OCI-LY7 (cell line): ENCODE results near the gene ACR. TPM values are rescaled to one million over a fixed set of nuclear protein-coding genes. Genes with fewer than 3 reads are reported as not detected.

Experiments
- BruUV-seq: library from RNA; stranded (reverse); fragments of 400-500 nt; replicated peaks from 2 replicates; lab custom pipeline; 2021; lab: Mats Ljungman, UMichigan
- CTCF ChIA-PET: fragments of 300-600 bp; sonication (Branson Sonifier 250); formaldehyde crosslinking; loops from one replicate; lab custom pipeline; 2022; ENCODE audit warnings: antibody characterized with exemption; ENCODE audit not compliant: unreplicated experiment; lab: Charles Lee
- POLR2A ChIA-PET: fragments of 300-600 bp; sonication (Branson Sonifier 250); formaldehyde crosslinking; loops from one replicate; lab custom pipeline; 2022; ENCODE audit warnings: antibody characterized with exemption; lab: Charles Lee
- DNase-seq: peaks from one replicate; pipeline ENCODE4 v3.0.0-alpha.2; 2015; ENCODE audit warnings: low spot score
- H2AFZ ChIP-seq: fragments of 200-600 bp; sonication (generic), shearing (Covaris generic); 2 replicates; pipeline ENCODE4 v1.6.1; 2014; ENCODE audit warnings: mild to moderate bottlenecking, antibody characterized with exemption, low read length, moderate library complexity
- H3K27ac ChIP-seq: fragments of 200-600 bp; sonication (generic); 2 replicates; pipeline ENCODE4 v1.5.1; 2014; ENCODE audit warnings: mixed run types, low read depth, mild to moderate bottlenecking, moderate library complexity, low read length, inconsistent platforms; ENCODE audit not compliant: poor library complexity, severe bottlenecking
- H3K36me3 ChIP-seq: fragments of 200-600 bp; sonication (generic); 2 replicates; pipeline ENCODE4 v1.6.1; 2014; ENCODE audit warnings: mild to moderate bottlenecking, antibody characterized with exemption, low read length, moderate library complexity, mixed read lengths; ENCODE audit not compliant: insufficient read depth
- H3K4me1 ChIP-seq: fragments of 200-600 bp; sonication (generic); 2 replicates; pipeline ENCODE4 v1.5.1; 2014; ENCODE audit warnings: mild to moderate bottlenecking, low read length; ENCODE audit not compliant: insufficient read depth, poor library complexity, severe bottlenecking
- H3K4me2 ChIP-seq: fragments of 200-600 bp; sonication (generic); 2 replicates; pipeline ENCODE4 v1.6.1; 2014; ENCODE audit warnings: mild to moderate bottlenecking, low read length
- H3K4me3 ChIP-seq: fragments of 200-600 bp; sonication (generic); 2 replicates; pipeline ENCODE4 v1.5.1; 2014; ENCODE audit warnings: mild to moderate bottlenecking, low read depth, low read length; ENCODE audit not compliant: poor library complexity, severe bottlenecking
- H3K79me2 ChIP-seq: fragments of 200-600 bp; sonication (generic); 2 replicates; pipeline ENCODE4 v1.6.1; 2016; ENCODE audit warnings: low read depth, mild to moderate bottlenecking, low read length, moderate library complexity, mixed read lengths; ENCODE audit not compliant: insufficient read depth
- H3K9me2 ChIP-seq: fragments of 200-600 bp; sonication (generic); 2 replicates; pipeline ENCODE4 v1.6.1; 2016; ENCODE audit warnings: mild to moderate bottlenecking, low read length, mixed read lengths; ENCODE audit not compliant: insufficient read depth
- H3K9me3 ChIP-seq: fragments of 200-600 bp; sonication (generic); 2 replicates; pipeline ENCODE4 v1.6.1; 2014; ENCODE audit warnings: mild to moderate bottlenecking, mixed run types, low read length, mixed read lengths
- H4K20me1 ChIP-seq: fragments of 200-600 bp; sonication (generic); 2 replicates; pipeline ENCODE4 v1.6.1; 2014; ENCODE audit warnings: mild to moderate bottlenecking, antibody characterized with exemption, low read length, moderate library complexity, mixed read lengths; ENCODE audit not compliant: insufficient read depth
- CTCF ChIP-seq: fragments of 200-600 bp; sonication (generic); conservative IDR thresholded peaks from 2 replicates; pipeline ENCODE4 v1.5.1; 2014; ENCODE audit warnings: mild to moderate bottlenecking, antibody characterized with exemption, low read length, moderate library complexity, mixed read lengths
- EZH2phosphoT487 ChIP-seq: fragments of 200-600 bp; sonication (generic); IDR thresholded peaks from 2 replicates; pipeline ENCODE4 v1.6.1; 2018; ENCODE audit warnings: low read depth, borderline replicate concordance, mild to moderate bottlenecking, mixed run types, antibody characterized with exemption, low read length, moderate library complexity, mixed read lengths
- intact Hi-C: fragments of 100-400 bp; cut with micrococcal nuclease; formaldehyde crosslinking; loops from one replicate; pipeline ENCODE4 v1.10.0; 2022; ENCODE audit not compliant: unreplicated experiment
- total RNA-seq, 2 experiments: library from RNA; depleted of rRNA in 1 of 2; stranded (reverse); fragments of >200 nt in 1 of 2; shearing (Covaris generic) in 1 of 2; gene quantifications; 2 replicates each; pipeline ENCODE4 v1.2.3, GENCODE V29; 2014 to 2022

The ACR gene
- total RNA-seq, 2 experiments from 2014 or later, result not detected

GRCh38 chr22:50696251-50696798 lies 41.7 kb upstream of the ACR start:
- H3K36me3 ChIP-seq, result no peaks in the 10 kb centered on the region
- no peaks in the 10 kb centered on the region for H3K79me2 ChIP-seq
- no TSS peak for BruUV-seq
- CTCF ChIA-PET, result no interaction called here
- H3K27ac ChIP-seq, result no peak overlapping the region
- no peak for TF ChIP-seq EZH2phosphoT487
- no peak for TF ChIP-seq CTCF
- no peak overlapping the region for H3K4me3 ChIP-seq
- no peak for DNase-seq
- H2AFZ ChIP-seq, result no peak overlapping the region
- intact Hi-C loops, result no loop called here
- no peak overlapping the region for H3K4me2 ChIP-seq
- POLR2A ChIA-PET, result no interaction called here
- no peaks in the 10 kb centered on the region for H3K9me2 ChIP-seq
- no peaks in the 10 kb centered on the region for H3K4me1 ChIP-seq
- no peaks in the 10 kb centered on the region for H4K20me1 ChIP-seq
- H3K9me3 ChIP-seq, result no peaks in the 10 kb centered on the region

DNA sequence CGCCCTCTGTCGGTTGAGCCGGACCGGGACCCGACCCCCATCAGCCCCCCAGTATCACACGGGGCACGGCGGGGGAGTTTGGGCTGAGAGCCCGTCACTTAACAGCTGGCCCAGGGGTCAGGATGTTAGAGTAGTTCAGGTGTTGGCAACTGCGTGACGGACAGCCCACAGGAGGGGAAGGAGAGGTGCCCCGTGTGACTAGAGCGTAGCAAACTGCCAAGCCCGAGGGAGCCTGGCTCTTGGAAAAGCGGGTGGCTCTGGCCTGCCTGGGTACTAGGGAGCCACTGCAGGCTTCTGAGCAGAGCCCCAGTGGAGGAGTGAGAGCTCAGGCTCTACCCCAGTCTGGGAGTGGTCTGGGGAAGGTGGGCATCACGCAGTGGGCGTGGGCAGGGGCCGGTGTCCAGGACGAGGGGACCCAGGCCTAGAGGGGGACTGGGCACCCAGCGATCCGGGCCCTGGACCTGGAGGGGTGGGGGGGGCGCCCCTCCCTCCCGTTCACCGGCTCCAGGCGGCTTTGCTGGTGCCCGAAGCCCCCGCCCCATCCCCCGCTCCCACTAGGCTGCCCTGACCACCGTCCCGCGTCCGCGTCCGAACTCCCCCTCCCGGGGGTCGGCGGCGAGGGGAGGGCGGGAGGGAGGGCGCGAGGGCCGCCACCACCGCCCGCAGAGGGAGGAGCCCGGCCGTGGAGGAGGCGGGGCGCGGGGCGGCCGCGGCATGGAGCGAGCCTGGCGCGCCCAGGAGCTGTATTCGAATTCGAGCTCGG lies 41.0 kb upstream of the ACR start:
- intact Hi-C loops, result no loop called here
- Histone ChIP-seq H3K79me2 (no peaks in the 10 kb centered on the region), H3K36me3 (no peaks in the 10 kb centered on the region), H4K20me1 (no peaks in the 10 kb centered on the region), H3K9me2 (no peaks in the 10 kb centered on the region), H3K9me3 (no peaks in the 10 kb centered on the region), H3K4me2 (no peak overlapping the region), H3K27ac (no peak overlapping the region), H3K4me3 (no peak overlapping the region), H3K4me1 (no peaks in the 10 kb centered on the region), H2AFZ (no peak overlapping the region)
- BruUV-seq, result no TSS peak
- CTCF ChIA-PET, result no interaction called here
- TF ChIP-seq EZH2phosphoT487 (no peak), CTCF (no peak)
- POLR2A ChIA-PET, result no interaction called here
- DNase-seq, result no peak
